ENCODE data around the gene MAP3K5. TPM values are rescaled to one million over a fixed set of nuclear protein-coding genes. Genes with fewer than 3 reads are reported as not detected.

Gene MAP3K5
- total and polyA plus RNA-seq, 7 donors, result 7.4 to 17.8 (median 9.4) TPM

DNA sequence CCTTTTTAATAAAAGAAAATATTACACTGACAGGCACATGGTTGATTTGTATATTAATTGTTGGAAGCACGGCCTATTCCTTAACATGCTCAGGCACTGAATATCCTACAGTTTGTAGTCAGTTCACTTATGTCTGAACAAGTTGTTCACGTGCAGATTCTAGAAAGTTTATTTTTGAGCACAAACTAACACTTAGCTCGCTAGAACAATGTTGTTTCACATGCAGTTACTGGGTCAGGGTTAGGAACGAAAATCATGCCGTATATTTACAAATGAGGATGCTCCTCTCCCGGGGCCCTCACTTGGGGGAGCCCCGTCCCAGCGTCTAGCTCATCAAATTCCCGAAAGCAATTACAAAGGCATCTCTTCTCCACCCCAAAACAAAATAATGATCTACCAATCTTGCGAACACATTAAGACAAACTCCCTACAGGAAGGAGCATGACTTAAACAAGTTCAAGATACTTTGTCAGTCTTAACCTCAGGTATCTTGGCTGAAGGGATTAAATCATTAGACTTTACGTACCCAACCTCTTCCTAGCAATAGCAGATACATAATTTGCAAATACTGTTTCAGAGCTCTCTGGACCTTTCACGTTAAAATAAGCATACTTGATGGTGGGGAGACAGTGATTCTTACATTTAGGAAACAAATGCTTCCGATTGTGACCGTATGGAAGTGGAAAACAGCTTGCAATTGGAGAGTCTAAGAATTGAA lies 243.5 kb downstream of the MAP3K5 start:
- WGBS, 2 donors, result 13 to 68% methylated on average over 14 of the region's 14 CpGs
- intact Hi-C loops (cut with DNase I), result no loop called here
- no peaks in the 10 kb centered on the region for H3K36me3 ChIP-seq
- peaks cover 0 to 19% (median 16%) of the 10 kb centered on the region in 4 donors for H3K4me1 ChIP-seq
- H3K27me3 ChIP-seq, result peaks cover 4 to 53% (median 30%) of the 10 kb centered on the region in 3 donors
- peak overlapping the region in 1 of 4 donors; percentile 80 for H3K4me3 ChIP-seq
- H3K27ac ChIP-seq, result no peak overlapping the region
- no peak for DNase-seq
- H3K9me3 ChIP-seq, result no peaks in the 10 kb centered on the region
- TF ChIP-seq POLR2AphosphoS5 (IDR thresholded peaks at IDR 0.05) (no peak), EP300 (IDR thresholded peaks at IDR 0.05) (no peak), POLR2A (IDR thresholded peaks at IDR 0.05) (no peak)
- TF ChIP-seq, protein P1, sequence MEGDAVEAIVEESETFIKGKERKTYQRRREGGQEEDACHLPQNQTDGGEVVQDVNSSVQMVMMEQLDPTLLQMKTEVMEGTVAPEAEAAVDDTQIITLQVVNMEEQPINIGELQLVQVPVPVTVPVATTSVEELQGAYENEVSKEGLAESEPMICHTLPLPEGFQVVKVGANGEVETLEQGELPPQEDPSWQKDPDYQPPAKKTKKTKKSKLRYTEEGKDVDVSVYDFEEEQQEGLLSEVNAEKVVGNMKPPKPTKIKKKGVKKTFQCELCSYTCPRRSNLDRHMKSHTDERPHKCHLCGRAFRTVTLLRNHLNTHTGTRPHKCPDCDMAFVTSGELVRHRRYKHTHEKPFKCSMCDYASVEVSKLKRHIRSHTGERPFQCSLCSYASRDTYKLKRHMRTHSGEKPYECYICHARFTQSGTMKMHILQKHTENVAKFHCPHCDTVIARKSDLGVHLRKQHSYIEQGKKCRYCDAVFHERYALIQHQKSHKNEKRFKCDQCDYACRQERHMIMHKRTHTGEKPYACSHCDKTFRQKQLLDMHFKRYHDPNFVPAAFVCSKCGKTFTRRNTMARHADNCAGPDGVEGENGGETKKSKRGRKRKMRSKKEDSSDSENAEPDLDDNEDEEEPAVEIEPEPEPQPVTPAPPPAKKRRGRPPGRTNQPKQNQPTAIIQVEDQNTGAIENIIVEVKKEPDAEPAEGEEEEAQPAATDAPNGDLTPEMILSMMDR (IDR thresholded peaks at IDR 0.05), result no peak

- WGBS, 2 donors, result 33 to 73% methylated on average over 1 of the region's 1 CpG
- Histone ChIP-seq H3K27me3 (peaks cover 4 to 45% (median 25%) of the 10 kb centered on the region in 3 donors), H3K4me3 (no peak overlapping the region), H3K36me3 (no peaks in the 10 kb centered on the region), H3K27ac (no peak overlapping the region), H3K4me1 (peaks cover 0 to 19% (median 16%) of the 10 kb centered on the region in 4 donors), H3K9me3 (no peaks in the 10 kb centered on the region)
- no peak for DNase-seq
- intact Hi-C loops (cut with DNase I), result no loop called here
- TF ChIP-seq POLR2AphosphoS5 (IDR thresholded peaks at IDR 0.05), result no peak
- no peak for TF ChIP-seq POLR2A (IDR thresholded peaks at IDR 0.05)
- no peak for TF ChIP-seq EP300 (IDR thresholded peaks at IDR 0.05)
- TF ChIP-seq, protein P1 (IDR thresholded peaks at IDR 0.05), result no peak
These were observed 244.4 kb downstream of the MAP3K5 start for GRCh38 chr6:136547871-136548270.

- no peak overlapping the region for H3K4me3 ChIP-seq
- no peaks in the 10 kb centered on the region for H3K36me3 ChIP-seq
- WGBS, 2 donors, result 17 to 36% methylated on average over 4 of the region's 4 CpGs
- H3K4me1 ChIP-seq, result peaks cover 0 to 19% (median 16%) of the 10 kb centered on the region in 4 donors
- H3K27me3 ChIP-seq, result peaks cover 4 to 39% (median 24%) of the 10 kb centered on the region in 3 donors
- no peak overlapping the region for H3K27ac ChIP-seq
- no peak for TF ChIP-seq EP300 (IDR thresholded peaks at IDR 0.05)
- TF ChIP-seq, protein P1 (IDR thresholded peaks at IDR 0.05), result peak in 2 of 4 experiments; percentile 14 to 36
- H3K9me3 ChIP-seq, result no peaks in the 10 kb centered on the region
- no peak for DNase-seq
- intact Hi-C loops (cut with DNase I), result no loop called here
These were observed 244.9 kb downstream of the MAP3K5 start for GRCh38 chr6:136547336-136547735.

DNA sequence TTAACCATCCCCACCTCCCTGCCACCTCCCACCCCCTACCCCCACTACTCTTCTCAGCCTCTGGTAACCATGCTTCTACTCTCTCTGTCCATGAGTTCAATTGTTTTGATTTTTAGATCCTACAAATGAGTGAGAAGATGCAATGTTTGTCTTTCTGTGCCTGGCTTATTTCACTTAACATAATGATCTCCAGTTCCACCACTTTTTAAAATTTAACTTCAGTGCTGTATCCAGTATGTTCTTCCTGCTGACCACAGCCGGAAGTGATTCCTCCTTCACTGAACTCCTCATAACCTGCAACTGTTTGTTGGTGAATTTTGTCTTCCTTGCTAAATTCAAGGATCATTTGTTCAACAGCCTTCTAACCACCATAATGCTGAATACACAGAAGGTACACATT lies 245.9 kb downstream of the MAP3K5 start:
- Histone ChIP-seq H3K4me3 (no peak overlapping the region), H3K27me3 (peaks cover 4 to 29% (median 21%) of the 10 kb centered on the region in 3 donors), H3K27ac (no peak overlapping the region), H3K4me1 (peaks cover 0 to 19% (median 16%) of the 10 kb centered on the region in 4 donors), H3K9me3 (no peaks in the 10 kb centered on the region), H3K36me3 (no peaks in the 10 kb centered on the region)
- 27 to 64% methylated on average over 1 of the region's 1 CpG for WGBS, 2 donors
- intact Hi-C loops (cut with DNase I), result no loop called here
- TF ChIP-seq, protein P1 (IDR thresholded peaks at IDR 0.05), result no peak
- no peak for TF ChIP-seq POLR2AphosphoS5 (IDR thresholded peaks at IDR 0.05)
- no peak for TF ChIP-seq EP300 (IDR thresholded peaks at IDR 0.05)
- no peak for TF ChIP-seq POLR2A (IDR thresholded peaks at IDR 0.05)
- no peak for DNase-seq

All from sigmoid colon (tissue), 7 donors.